ENCODE measurements around the gene MUC4. TPM values are rescaled to one million over a fixed set of nuclear protein-coding genes. Genes with fewer than 3 reads are reported as not detected.

The MUC4 gene
- polyA plus RNA-seq, 1 of the 3 experiments (the other 2 are of a cell fraction): 0.07 TPM

DNA sequence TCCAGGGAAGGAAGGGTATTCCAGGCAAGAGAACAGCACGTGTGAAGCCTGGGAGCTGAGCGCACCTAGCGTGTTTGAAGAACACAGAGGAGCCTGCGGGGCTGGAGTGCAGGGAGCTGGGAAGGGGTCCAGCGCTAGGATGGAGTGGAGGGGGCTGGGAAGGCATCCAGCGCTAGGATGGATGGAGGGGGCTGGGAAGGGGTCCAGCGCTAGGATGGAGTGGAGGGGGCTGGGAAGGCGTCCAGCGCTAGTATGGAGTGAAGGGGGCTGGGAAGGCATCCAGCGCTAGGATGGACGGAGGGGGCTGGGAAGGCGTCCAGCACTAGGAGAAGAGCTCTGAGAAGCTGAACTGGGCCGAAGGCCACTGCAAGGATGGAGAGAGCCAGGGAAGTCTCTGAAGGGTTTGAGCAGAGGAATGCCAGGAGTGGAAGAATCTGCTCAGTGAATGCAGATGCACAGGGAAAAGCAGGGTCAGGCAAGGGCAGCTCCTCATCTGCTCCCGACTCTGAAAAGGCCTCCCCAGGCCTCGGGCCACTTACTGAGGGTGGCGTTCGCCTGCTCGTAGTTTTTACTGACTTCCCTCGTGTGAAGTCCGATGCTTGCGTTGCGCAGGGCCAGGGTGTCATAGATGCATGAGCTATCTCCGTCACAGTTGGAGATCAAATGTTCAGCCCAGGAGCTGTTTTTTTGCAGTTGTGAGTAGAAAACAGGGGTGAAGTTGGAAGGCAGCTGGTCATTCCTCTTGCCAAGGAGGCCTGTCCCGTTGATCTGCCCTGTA, 51.2 kb downstream of the MUC4 start:
- Histone ChIP-seq H2AFZ (ENCODE audit: low read depth) (no peak overlapping the region), H3K27me3 (ENCODE audit: insufficient read depth) (peaks cover 46% of the 10 kb centered on the region), H3K4me2 (no peak overlapping the region), H3K79me2 (ENCODE audit: insufficient read depth) (no peaks in the 10 kb centered on the region), H4K20me1 (ENCODE audit: insufficient read depth) (no peaks in the 10 kb centered on the region), H3K9me3 (no peaks in the 10 kb centered on the region), H3F3A (replicated peaks; ENCODE audit: insufficient read depth) (no peaks in the 10 kb centered on the region), H3K4me3 (ENCODE audit: low read depth in 2 of 2, low read length in 1 of 2) (no peak overlapping the region), H3K27ac (ENCODE audit: low read depth in 2 of 2, low read length in 1 of 2) (no peak overlapping the region), H3K9ac (no peak overlapping the region), H3K36me3 (replicated peaks in 1 of 2; ENCODE audit: control insufficient read depth in 1 of 2, insufficient read depth in 2 of 2, low read length in 1 of 2) (no peaks in the 10 kb centered on the region), H3K4me1 (ENCODE audit: control insufficient read depth in 1 of 2, insufficient read depth in 2 of 2, low read depth in 1 of 2, low read length in 1 of 2) (peaks cover 0 to 13% of the 10 kb centered on the region in 2 experiments; a peak in 1 of 4 replicates), H3K9me2 (no peaks in the 10 kb centered on the region)
- ChIA-PET POLR2A (no interaction called here), CTCF (no interaction called here)
- 72% methylated on average over 24 of the region's 24 CpGs for WGBS (ENCODE audit: low lambda C conversion rate)
- DNase-seq: no peak
- TF ChIP-seq ELF1 (IDR thresholded peaks at IDR 0.05) (no peak), USF1 (IDR thresholded peaks at IDR 0.05; ENCODE audit: borderline replicate concordance, low read depth) (no peak), MEF2A (IDR thresholded peaks at IDR 0.05; ENCODE audit: borderline replicate concordance, low read depth) (no peak)

GRCh38 chr3:195758721-195759353, 52.9 kb downstream of the MUC4 start:
- Histone ChIP-seq H3K4me2 (no peak overlapping the region), H3K4me1 (ENCODE audit: control insufficient read depth in 1 of 2, insufficient read depth in 2 of 2, low read depth in 1 of 2, low read length in 1 of 2) (peaks cover 0 to 13% of the 10 kb centered on the region in 2 experiments; a peak in 1 of 4 replicates), H3F3A (replicated peaks; ENCODE audit: insufficient read depth) (no peaks in the 10 kb centered on the region), H3K27me3 (ENCODE audit: insufficient read depth) (peaks cover 46% of the 10 kb centered on the region), H3K9me3 (no peaks in the 10 kb centered on the region), H3K79me2 (ENCODE audit: insufficient read depth) (no peaks in the 10 kb centered on the region), H4K20me1 (ENCODE audit: insufficient read depth) (no peaks in the 10 kb centered on the region), H3K4me3 (ENCODE audit: low read depth in 2 of 2, low read length in 1 of 2) (no peak overlapping the region), H3K9ac (no peak overlapping the region), H3K36me3 (replicated peaks in 1 of 2; ENCODE audit: control insufficient read depth in 1 of 2, insufficient read depth in 2 of 2, low read length in 1 of 2) (no peaks in the 10 kb centered on the region), H3K9me2 (no peaks in the 10 kb centered on the region), H3K27ac (ENCODE audit: low read depth in 2 of 2, low read length in 1 of 2) (no peak overlapping the region), H2AFZ (ENCODE audit: low read depth) (no peak overlapping the region)
- CTCF ChIA-PET: no interaction called here
- POLR2A ChIA-PET: no interaction called here
- no peak for DNase-seq
- TF ChIP-seq FOXM1 (IDR thresholded peaks at IDR 0.05; ENCODE audit: low read depth) (no peak), MXI1 (IDR thresholded peaks at IDR 0.05; ENCODE audit: low read depth, low read length) (no peak), RFX5 (IDR thresholded peaks at IDR 0.05; ENCODE audit: low read length) (no peak), TAF1 (IDR thresholded peaks at IDR 0.05; ENCODE audit: borderline replicate concordance, low read depth, low read length) (no peak), CHD2 (IDR thresholded peaks at IDR 0.05; ENCODE audit: low read length, partially characterized antibody) (no peak), RAD21 (IDR thresholded peaks at IDR 0.05; ENCODE audit: low read length) (no peak), EP300 (IDR thresholded peaks at IDR 0.05; ENCODE audit: borderline replicate concordance in 1 of 2, low read depth in 1 of 2, low read length in 1 of 2) (no peak)
- TF ChIP-seq, protein P1, sequence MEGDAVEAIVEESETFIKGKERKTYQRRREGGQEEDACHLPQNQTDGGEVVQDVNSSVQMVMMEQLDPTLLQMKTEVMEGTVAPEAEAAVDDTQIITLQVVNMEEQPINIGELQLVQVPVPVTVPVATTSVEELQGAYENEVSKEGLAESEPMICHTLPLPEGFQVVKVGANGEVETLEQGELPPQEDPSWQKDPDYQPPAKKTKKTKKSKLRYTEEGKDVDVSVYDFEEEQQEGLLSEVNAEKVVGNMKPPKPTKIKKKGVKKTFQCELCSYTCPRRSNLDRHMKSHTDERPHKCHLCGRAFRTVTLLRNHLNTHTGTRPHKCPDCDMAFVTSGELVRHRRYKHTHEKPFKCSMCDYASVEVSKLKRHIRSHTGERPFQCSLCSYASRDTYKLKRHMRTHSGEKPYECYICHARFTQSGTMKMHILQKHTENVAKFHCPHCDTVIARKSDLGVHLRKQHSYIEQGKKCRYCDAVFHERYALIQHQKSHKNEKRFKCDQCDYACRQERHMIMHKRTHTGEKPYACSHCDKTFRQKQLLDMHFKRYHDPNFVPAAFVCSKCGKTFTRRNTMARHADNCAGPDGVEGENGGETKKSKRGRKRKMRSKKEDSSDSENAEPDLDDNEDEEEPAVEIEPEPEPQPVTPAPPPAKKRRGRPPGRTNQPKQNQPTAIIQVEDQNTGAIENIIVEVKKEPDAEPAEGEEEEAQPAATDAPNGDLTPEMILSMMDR (IDR thresholded peaks at IDR 0.05): no peak
- WGBS (ENCODE audit: low lambda C conversion rate): 63% methylated on average over 18 of the region's 19 CpGs
